Thyroid gland (tissue), 4 donors: ENCODE data around the gene DCAF8.

Experiments used
- CTCF ChIP-seq, 6 experiments: fragments of 200-600 bp in 3 of 6; fragments of 450-650 bp in 3 of 6; sonication (generic) in 3 of 6; IDR thresholded peaks; one replicate each; pipeline ENCODE4 v1.5.1; 2016 to 2019; ENCODE audit warnings: antibody characterized with exemption in 6 of 6, mild to moderate bottlenecking in 2 of 6, inconsistent platforms in 1 of 6, moderate library complexity in 1 of 6
- POLR2A ChIP-seq, 2 donors: fragments of 450-650 bp; IDR thresholded peaks; one replicate each; pipeline ENCODE4 v1.6.1; 2017; ENCODE audit warnings: antibody characterized with exemption in 2 of 2, mild to moderate bottlenecking in 2 of 2, moderate library complexity in 1 of 2

- TF ChIP-seq POLR2A (IDR thresholded peaks at IDR 0.05) (no peak), CTCF (IDR thresholded peaks at IDR 0.05) (no peak)
Measured at GRCh38 chr1:160238408-160238807, 23.9 kb downstream of the DCAF8 start.
